IPS-18a (cell line): ENCODE data around the gene MRPL21.

ENCODE experiments used
- H3K27ac ChIP-seq: one replicate; pipeline ENCODE4 v1.5.1; 2013; ENCODE audit warnings: low read length
- H3K27me3 ChIP-seq: one replicate; pipeline ENCODE4 v1.6.1; 2013; ENCODE audit warnings: mild to moderate bottlenecking, low read length; ENCODE audit not compliant: control insufficient read depth, insufficient read depth
- H3K36me3 ChIP-seq: one replicate; pipeline ENCODE4 v1.6.1; 2013; ENCODE audit warnings: low read depth, low read length; ENCODE audit not compliant: control insufficient read depth
- H3K4me1 ChIP-seq: one replicate; pipeline ENCODE4 v1.6.1; 2013; ENCODE audit warnings: low read depth, low read length; ENCODE audit not compliant: control insufficient read depth
- H3K4me3 ChIP-seq: one replicate; pipeline ENCODE4 v1.5.1; 2013; ENCODE audit warnings: low read length
- H3K9ac ChIP-seq: one replicate; pipeline ENCODE4 v1.6.1; 2013; ENCODE audit warnings: mild to moderate bottlenecking, low read length, moderate library complexity
- H3K9me3 ChIP-seq: one replicate; pipeline ENCODE4 v1.6.1; 2013; ENCODE audit warnings: low read depth, low read length; ENCODE audit not compliant: control insufficient read depth

MRPL21 gene

DNA sequence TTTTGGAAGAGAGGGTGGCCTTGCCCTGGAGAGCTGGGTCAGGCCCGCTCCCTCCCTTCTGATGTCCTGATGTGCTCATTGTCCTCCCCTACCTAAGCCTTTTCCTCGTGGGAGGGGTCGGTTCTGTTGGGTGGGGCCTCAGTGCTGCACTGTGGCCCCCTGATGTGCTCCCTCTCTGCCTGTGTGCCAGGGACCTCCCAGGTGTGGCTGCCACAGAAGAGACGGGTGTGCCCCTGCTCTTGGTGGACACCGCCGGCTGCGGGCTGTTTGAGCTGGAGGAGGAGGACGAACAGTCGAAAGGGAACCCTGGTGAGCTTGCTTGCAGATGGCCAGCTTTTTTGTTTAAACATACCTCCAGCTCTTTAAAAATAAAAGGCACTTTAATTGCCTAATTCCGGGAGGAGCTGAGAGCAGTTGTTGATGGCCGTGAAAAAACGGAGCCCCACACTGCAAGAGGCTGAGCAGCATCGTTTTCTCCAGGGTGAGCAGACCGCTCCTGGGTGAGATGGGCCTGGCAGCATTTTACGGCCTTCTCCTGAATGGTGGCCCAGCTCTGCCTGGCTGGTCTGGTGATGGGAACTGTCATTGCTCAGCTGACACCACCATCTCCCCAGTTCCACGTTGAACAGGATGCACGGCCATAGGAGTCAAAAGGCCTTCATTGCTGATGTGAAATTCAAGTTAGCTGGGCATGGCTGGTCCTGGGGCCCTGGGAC lies 30.1 kb upstream of the MRPL21 start:
- Histone ChIP-seq H3K9ac (no peak overlapping the region), H3K4me3 (no peak overlapping the region), H3K9me3 (no peaks in the 10 kb centered on the region), H3K4me1 (no peaks in the 10 kb centered on the region), H3K27ac (no peak overlapping the region), H3K27me3 (no peaks in the 10 kb centered on the region), H3K36me3 (peaks cover 45% of the 10 kb centered on the region)

- Histone ChIP-seq H3K9ac (no peak overlapping the region), H3K27ac (no peak overlapping the region), H3K4me3 (no peak overlapping the region), H3K4me1 (no peaks in the 10 kb centered on the region), H3K27me3 (no peaks in the 10 kb centered on the region), H3K36me3 (peaks cover 38% of the 10 kb centered on the region), H3K9me3 (no peaks in the 10 kb centered on the region)
Observed at GRCh38 chr11:68932933-68933577, 29.4 kb upstream of the MRPL21 start.

GRCh38 chr11:68932358-68932757 lies 28.7 kb upstream of the MRPL21 start:
- Histone ChIP-seq H3K4me3 (no peak overlapping the region), H3K9ac (no peak overlapping the region), H3K4me1 (no peaks in the 10 kb centered on the region), H3K27me3 (no peaks in the 10 kb centered on the region), H3K36me3 (peaks cover 36% of the 10 kb centered on the region), H3K27ac (no peak overlapping the region), H3K9me3 (no peaks in the 10 kb centered on the region)

- Histone ChIP-seq H3K27ac (no peak overlapping the region), H3K4me3 (no peak overlapping the region), H3K9ac (no peak overlapping the region), H3K4me1 (no peaks in the 10 kb centered on the region), H3K27me3 (no peaks in the 10 kb centered on the region), H3K9me3 (no peaks in the 10 kb centered on the region), H3K36me3 (peaks cover 32% of the 10 kb centered on the region)
Observed at GRCh38 chr11:68931911-68932310, 28.3 kb upstream of the MRPL21 start.

DNA sequence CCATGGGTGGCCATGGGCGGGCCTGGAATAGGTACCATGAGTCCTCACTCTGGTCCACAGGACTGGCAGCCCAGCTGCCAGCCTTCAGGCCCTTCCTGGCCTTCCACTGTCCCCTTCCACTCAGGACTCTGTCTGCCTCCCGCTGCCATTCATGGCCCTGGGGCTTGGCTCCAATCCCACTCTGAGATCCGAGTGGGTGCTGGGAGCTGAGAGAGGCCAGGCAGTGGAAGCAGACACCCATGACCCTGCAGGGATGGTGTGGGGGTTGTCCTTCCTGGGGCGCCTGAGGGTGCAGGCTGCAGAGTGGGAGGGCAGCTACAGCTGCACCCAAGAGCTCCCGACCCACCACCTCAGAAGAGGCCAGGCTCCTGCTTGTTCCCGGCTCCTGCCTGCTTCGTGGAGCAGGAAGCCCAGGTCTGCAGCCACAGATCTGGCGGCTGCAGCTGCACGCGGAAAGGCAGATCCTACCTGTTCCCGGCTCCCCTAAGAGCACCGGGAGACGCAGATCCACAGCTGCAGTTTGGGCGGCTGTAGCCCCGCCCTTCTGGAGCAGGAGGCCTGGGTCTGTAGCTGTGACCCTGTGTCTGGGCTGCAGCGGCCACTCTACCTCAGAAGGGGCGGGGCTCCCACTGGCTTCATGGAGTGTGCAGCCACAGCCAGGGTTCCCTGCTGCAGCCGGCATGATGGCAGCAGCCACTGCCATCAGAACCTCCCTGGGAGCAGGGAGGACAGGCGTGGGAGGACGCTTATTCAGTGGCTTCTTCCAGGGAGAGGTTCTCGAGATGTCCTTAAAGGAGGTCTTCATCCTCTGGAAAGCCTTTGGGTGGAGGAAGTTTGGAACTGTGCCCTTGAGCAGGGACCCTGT lies 27.6 kb upstream of the MRPL21 start:
- no peak overlapping the region for H3K27ac ChIP-seq
- no peak overlapping the region for H3K4me3 ChIP-seq
- H3K9ac ChIP-seq: no peak overlapping the region
- no peaks in the 10 kb centered on the region for H3K27me3 ChIP-seq
- no peaks in the 10 kb centered on the region for H3K4me1 ChIP-seq
- no peaks in the 10 kb centered on the region for H3K9me3 ChIP-seq
- peaks cover 25% of the 10 kb centered on the region for H3K36me3 ChIP-seq

DNA sequence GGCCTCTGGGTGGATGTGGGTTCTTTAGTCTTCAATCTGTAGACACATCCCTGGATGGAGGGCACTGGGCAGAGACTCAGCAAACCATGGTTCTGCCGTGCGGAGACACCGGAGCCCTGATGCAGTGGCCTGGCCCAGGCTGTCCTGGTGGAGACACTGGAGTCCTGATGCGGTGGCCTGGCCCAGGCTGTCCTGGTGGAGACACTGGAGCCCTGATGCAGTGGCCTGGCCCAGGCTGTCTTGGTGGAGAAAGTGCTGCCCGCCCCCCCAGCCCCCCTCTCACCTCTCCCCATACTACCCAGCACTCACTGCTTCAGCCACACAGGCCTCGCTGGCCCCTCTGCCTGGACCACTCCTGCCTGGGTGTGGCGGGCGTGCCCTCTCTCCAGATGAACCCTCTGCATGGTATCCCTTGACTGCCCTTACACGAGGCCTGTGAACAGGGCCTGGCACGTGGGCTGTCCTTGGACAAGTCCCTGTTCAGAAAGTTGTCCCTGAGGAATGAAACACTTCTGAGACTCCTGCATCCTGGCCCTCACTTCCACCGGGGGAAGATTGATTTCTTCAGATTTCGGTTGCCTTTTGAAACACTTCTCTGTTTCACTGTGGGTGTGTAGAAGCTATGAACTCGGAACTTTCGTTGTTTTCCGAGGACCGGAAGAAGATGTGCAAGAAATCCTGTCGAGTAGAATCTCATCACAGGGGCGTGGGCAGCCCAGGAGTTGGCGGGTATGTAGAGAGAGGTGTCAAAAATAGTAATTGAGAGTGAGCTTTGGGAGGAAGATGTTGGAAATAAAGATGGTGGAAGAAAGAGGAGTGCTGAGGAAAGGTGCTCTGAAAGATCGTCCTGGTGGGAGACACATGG lies 26.3 kb upstream of the MRPL21 start:
- H3K9ac ChIP-seq: no peak overlapping the region
- H3K27me3 ChIP-seq: no peaks in the 10 kb centered on the region
- H3K36me3 ChIP-seq: peaks cover 23% of the 10 kb centered on the region

DNA sequence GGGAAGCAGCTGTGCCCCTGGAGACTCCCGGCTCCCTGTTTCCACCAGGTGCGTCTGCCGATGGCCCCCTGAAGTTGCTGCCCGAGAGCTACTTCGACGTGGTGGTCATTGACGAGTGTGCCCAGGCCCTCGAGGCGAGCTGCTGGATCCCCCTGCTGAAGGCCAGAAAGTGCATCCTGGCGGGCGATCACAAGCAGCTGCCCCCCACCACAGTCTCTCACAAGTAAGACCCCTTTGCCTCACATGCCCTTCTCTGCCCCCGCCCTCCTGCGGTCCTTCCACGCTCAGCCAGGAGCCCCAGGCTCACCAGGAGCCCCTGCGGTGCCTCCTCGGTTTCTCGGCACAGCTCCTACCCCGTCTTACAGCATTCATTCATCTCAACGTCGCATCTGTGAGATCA lies 25.5 kb upstream of the MRPL21 start:
- Histone ChIP-seq H3K27ac (no peak overlapping the region), H3K36me3 (peaks cover 28% of the 10 kb centered on the region), H3K9ac (no peak overlapping the region), H3K4me1 (no peaks in the 10 kb centered on the region), H3K27me3 (no peaks in the 10 kb centered on the region), H3K9me3 (peaks cover 5% of the 10 kb centered on the region), H3K4me3 (no peak overlapping the region)

More for the DNA sequence above, 26.3 kb upstream of the MRPL21 start:
- Histone ChIP-seq H3K4me1 (no peaks in the 10 kb centered on the region), H3K27ac (no peak overlapping the region), H3K9me3 (peaks cover 5% of the 10 kb centered on the region), H3K4me3 (no peak overlapping the region)

DNA sequence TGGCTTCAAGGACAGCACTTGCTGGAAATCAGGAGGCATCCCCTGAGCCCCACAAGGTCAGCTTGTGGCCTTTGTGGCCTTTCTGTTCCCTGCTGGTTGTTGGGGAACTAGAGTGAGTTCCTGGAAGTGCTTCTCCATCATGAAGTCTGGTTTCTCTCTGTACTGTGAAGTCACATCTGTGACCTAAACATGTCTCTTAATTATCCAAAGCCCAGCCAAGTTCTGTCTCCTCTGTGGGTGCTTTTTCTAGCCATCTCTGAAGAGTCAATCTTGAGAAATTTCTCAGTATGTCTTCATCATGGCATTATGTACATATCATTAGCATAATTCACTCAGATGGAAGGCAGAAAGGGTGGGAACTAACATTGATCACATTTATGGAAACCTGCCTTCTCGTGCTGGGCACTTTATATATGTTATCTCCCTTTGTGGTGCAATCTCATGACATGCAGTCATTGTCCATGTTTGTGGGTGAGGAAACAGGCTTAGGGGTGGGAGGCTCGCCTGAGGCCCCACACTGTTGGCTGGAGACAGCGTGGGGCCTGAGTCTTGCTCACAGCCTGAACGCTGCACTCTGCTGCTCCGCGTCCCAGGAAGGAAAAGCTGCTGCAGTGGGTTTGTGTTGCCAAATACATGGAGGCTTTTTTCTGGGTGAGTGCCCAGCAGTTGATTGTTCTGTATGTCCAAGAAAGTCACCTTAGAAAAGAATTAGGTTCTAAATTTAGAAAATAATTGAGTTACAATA lies 24.7 kb upstream of the MRPL21 start:
- Histone ChIP-seq H3K27ac (no peak overlapping the region), H3K27me3 (no peaks in the 10 kb centered on the region), H3K36me3 (peaks cover 31% of the 10 kb centered on the region), H3K4me3 (no peak overlapping the region), H3K4me1 (no peaks in the 10 kb centered on the region), H3K9me3 (peaks cover 5% of the 10 kb centered on the region), H3K9ac (no peak overlapping the region)

- Histone ChIP-seq H3K4me1 (no peaks in the 10 kb centered on the region), H3K36me3 (peaks cover 31% of the 10 kb centered on the region), H3K9me3 (peaks cover 5% of the 10 kb centered on the region), H3K27ac (no peak overlapping the region), H3K27me3 (no peaks in the 10 kb centered on the region), H3K9ac (no peak overlapping the region), H3K4me3 (no peak overlapping the region)
Observed at GRCh38 chr11:68927280-68928135, 23.9 kb upstream of the MRPL21 start.

- H3K36me3 ChIP-seq: peaks cover 34% of the 10 kb centered on the region
- H3K9me3 ChIP-seq: peaks cover 5% of the 10 kb centered on the region
- H3K27ac ChIP-seq: no peak overlapping the region
- H3K4me1 ChIP-seq: no peaks in the 10 kb centered on the region
- no peaks in the 10 kb centered on the region for H3K27me3 ChIP-seq
- no peak overlapping the region for H3K4me3 ChIP-seq
- H3K9ac ChIP-seq: no peak overlapping the region
Observed at GRCh38 chr11:68925611-68926010, 22.0 kb upstream of the MRPL21 start.
